DMS 273 treated with DMSO at 0.1 percent for 48 hours (cell line): ENCODE data around the gene ALDH18A1.
A peak's percentile ranks its signal among the peaks of the same experiment; 100 is the strongest.
"Not testable (repeated sequence)": the region's sequence is repeated elsewhere in the genome, so short reads cannot be mapped to it uniquely, and the experiment has no call there.

Experiments used
- DNase-seq: peaks from one replicate; lab custom pipeline; 2025; lab: John Stamatoyannopoulos, UW

Gene ALDH18A1

GRCh38 chr10:95648138-95648537, 8.4 kb downstream of the ALDH18A1 start:
- no peak for DNase-seq

- DNase-seq: no peak
Observed at GRCh38 chr10:95646160-95646559, 10.4 kb downstream of the ALDH18A1 start.

- no peak for DNase-seq
Observed at GRCh38 chr10:95644901-95645300, 11.6 kb downstream of the ALDH18A1 start.

DNA sequence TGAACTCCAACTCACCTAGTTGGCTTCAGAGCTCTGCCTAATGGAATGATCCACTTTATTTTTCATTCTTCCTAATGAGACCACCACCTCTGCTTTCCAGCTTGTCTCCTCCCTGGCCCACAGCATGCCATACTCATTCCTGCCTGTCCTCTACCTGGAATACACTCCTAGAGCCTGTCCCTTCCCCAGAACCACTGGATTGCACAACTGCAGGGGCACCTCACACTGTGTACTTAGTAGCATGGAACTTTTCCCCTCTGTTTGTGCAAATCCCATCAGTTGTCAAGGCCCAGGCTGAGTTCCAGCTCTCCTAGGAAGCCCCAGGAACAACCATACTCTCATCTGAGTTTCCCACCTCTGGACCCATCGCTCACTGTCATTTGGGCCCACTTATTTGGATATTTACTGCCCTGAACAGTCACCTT, 15.6 kb downstream of the ALDH18A1 start:
- DNase-seq: no peak

DNA sequence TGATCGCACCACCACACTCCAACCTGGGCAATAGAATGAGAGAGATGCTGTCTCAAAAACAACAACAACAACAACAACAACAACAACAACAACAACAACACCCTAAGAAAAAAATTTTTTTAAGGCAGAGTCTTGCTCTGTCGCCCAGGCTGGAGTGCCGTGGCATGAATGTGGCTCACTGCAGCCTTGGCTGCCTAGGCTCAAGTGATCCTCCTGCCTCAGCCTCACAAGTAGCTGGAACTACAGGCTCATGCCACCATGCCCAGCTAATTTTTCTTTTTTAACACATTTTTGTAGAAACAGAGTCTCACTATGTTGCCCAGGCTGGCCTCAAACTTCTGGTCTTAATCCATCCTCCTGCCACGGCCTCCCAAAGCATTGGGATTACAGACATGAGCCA, 18.6 kb downstream of the ALDH18A1 start:
- no peak for DNase-seq

DNA sequence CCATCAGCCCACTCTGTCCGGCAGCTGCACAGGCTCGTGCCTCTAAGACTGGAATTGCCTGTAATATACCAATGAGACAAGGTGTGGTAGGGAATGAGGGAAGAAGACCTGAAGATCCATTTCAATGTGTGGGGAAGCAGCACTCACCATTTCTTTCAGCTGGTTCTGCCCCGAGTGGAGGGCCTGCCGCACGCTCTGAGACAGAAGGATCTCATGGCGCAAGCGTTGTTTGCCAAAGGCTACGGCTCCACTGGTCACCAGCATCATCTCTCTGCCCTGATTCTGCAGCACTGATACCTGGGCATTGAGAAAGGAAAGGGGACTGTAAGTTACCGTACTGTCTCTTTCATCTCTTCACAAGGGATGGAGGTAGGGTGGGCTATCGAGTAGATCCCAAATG, 19.4 kb downstream of the ALDH18A1 start:
- DNase-seq: no peak

DNA sequence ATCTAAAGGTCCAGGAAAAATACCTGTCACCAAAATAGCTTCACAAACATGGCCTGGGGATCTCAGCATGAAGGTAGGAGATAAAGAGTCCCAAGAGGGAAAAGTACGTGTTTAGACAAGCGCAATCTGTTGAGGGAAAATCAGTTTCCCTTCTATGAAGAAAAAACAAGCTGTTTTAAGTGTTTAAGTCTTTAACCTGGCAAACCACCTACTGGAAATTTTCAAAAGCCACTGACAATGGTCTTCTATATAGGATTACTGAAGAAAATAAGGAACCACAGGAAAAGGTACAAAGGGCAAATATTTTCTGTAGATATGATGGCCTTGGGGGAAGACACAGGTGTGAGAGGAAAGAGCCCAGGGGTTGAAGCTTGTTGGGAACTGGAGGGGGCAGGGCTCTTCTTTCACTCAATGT, 21.2 kb downstream of the ALDH18A1 start:
- DNase-seq: no peak

DNA sequence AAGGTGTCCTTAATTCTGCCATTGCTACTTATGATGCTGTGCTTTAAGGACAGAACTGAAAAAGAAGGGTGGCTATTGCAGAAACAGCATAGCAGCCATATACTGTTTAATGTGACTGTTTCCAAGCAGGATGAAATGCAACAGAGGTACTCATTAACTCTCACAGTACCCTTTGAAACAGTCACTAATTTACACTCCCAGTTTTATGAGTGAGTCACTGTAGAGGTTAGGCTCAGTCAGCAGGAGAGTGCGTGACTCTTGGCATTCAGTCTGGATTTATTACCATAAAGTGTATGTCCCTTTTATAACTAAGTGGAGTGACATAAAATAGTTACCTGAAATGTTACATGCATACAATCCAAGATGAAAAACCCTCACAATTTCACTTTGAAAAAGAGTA, 27.7 kb downstream of the ALDH18A1 start:
- no peak for DNase-seq

- DNase-seq: no peak
Observed at GRCh38 chr10:95626500-95626899, 30.0 kb downstream of the ALDH18A1 start.

DNA sequence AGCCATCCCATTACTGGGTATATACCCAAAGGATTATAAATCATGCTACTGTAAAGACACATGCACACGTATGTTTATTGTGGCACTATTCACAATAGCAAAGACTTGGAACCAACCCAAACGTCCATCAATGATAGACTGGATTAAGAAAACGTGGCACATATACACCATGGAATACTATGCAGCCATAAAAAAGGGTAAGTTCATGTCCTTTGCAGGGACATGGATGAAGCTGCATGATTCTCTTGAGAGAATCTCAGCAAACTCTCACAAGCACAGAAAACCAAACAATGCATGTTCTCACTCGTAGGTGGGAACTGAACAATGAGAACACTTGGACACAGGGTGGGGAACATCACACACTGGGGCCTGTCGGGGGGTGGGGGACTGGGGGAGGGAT, 36.1 kb downstream of the ALDH18A1 start:
- DNase-seq: not testable (repeated sequence)

DNA sequence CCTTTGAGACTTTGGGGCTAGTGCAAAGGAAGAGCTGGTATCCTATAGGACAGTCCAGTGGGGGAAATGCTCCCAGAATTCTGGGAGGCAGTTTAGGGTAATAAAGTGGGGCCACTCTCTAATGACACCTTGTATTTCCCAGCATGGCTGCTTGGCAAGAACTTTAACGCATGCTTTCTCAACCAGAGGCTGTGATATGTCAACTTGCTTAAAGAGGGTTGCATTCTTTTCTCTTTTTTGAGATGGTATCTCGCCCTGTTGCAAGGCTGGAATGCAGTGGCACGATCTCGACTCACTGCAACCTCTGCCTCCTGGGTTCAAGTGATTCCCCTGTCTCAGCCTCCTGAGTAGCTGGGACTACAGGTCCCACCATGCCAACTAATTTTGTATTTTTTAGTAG, 38.4 kb downstream of the ALDH18A1 start:
- DNase-seq: no peak

DNA sequence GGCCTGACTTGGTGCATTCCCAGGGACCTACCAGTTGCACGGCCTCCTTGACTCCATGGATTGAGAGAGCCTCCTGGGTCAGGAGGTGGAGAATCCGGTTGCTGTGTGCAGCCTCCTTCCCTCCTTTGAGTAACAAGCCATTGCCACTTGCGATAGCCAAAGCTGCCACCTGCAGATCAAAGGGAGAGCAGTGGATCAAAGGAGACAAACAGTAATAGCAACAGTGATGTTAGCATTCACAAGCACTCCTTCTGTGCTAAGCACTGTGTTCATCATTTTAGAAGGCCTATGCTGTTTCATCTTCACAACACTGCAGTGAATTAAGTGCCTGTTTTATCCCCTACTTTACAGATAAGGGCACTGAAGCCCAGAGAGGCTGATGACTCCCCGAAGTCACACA, 40.1 kb downstream of the ALDH18A1 start:
- DNase-seq: no peak

DNA sequence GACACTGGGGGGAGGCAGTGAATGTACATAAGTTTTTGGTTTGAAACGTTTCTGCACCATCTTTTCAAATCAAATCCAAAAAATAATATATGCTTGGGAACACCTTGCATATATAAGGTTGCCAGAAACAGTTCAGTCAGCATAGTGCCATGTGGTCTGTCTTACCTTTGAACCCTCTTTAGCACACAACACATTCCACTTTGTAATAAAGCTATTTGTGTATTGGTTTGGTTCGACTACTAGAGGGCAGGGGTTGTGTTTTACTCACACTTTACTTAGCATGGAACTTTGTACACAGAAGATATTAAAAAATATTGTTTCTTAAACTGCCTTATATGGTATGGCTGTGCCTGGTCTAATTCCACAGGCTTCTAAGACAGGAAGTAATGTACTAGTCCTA, 43.2 kb downstream of the ALDH18A1 start:
- DNase-seq: no peak

DNA sequence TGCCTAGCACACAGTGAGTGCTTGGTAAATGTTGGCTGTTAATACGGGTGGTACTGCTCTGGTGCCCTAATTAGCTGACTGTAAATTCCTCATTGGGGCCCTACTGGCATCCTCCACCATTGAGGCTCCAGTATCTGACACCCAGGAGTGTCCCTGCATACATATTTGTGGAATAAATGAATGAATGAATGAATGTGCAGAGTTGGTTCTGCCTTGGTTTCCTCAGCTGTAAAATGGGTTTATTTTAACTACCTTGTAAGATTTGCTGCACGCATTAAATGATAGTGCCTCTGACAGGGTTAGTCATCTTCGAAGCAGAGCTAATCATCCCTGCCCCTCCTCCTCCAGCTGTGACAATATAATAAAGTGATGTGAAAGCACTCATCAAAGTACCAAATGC, 45.8 kb downstream of the ALDH18A1 start:
- DNase-seq: no peak

- no peak for DNase-seq
Observed at GRCh38 chr10:95606922-95607321, 49.6 kb downstream of the ALDH18A1 start.

DNA sequence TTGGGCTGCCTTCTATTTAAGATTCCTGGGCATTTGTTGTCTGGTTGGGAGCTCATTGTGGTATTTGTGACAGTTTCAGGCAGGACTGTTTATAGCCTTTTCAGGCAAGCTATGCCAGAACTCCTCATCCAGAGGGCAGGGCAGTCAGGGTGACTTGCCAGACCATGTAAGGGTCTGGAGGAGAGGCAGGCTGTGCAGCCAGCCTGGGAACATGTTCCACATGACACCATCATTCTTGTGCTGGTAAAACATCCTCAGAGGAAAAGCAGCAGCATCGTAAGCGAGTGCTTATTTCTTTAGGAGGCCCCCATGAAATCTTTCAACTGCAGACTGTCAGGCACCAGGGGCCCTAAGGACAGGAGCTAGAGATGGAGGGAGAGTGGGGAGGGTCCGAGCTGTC, 51.3 kb downstream of the ALDH18A1 start:
- no peak for DNase-seq

GRCh38 chr10:95604630-95605029, 51.9 kb downstream of the ALDH18A1 start:
- DNase-seq: no peak

GRCh38 chr10:95602382-95602781, 54.1 kb downstream of the ALDH18A1 start:
- DNase-seq: no peak

GRCh38 chr10:95601116-95601719, 55.3 kb downstream of the ALDH18A1 start:
- DNase-seq: peak; percentile 53

- no peak for DNase-seq
Observed at GRCh38 chr10:95600158-95600557, 56.4 kb downstream of the ALDH18A1 start.

- no peak for DNase-seq
Observed at GRCh38 chr10:95597788-95598187, 58.7 kb downstream of the ALDH18A1 start.

- no peak for DNase-seq
Observed at GRCh38 chr10:95588025-95588424, 68.5 kb downstream of the ALDH18A1 start.

- no peak for DNase-seq
Observed at GRCh38 chr10:95579835-95580535, 76.5 kb downstream of the ALDH18A1 start.

DNA sequence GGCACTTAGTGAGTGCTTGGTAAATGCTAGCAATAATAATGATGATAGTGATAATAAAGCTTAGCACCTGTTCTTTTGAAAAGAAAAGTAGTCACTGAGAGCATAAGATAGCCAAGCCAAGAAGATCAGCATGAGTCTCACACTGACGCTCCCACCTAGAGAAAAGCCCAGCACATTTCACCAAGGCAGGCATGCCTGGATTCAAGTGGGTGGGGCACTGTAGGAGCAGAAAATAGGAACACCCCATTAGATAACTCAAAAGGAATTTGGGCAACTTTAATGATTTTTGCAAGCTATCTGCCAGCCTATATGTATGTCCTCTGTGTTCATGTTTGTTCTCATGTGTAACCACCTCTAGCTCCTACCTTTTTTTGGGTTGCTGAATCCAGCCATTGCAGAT, 77.2 kb downstream of the ALDH18A1 start:
- no peak for DNase-seq
